ENCODE results near the gene GARRE1. TPM values are rescaled to one million over a fixed set of nuclear protein-coding genes. Genes with fewer than 3 reads are reported as not detected.

The GARRE1 gene
- total RNA-seq, 1 donor from 2014 or later, result 20.9 TPM

DNA sequence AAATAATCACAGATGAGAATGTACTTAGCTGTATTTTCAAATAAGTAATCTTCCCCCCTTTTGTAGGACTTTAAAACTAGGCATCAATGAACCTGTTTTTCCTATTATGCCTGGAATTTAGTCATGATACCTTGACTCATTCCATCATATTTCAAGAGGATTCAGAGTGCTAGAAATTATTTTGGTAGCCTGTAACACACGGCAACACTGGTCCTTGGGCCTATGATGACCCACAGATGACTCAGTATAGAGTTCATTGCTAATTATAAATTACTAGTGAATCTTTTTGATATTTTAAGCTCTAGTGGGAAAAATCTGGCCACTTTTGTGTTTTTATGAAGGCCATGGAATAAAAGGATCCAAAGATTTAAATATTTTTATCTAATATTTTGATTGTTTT is 26.0 kb upstream of the GARRE1 start:
- Histone ChIP-seq H3K4me3 (no peak overlapping the region), H3K4me1 (peaks cover 22% of the 10 kb centered on the region), H3K36me3 (peaks cover 70% of the 10 kb centered on the region), H3K27ac (replicated peaks) (no peak overlapping the region), H3K27me3 (ENCODE audit: low read depth) (no peaks in the 10 kb centered on the region), H3K9me3 (replicated peaks) (no peaks in the 10 kb centered on the region)
- intact Hi-C loops (cut with micrococcal nuclease), result loop anchor here (10.0 kb wide), 1 partner anchor 116 kb away; no protein-coding TSS in a partner anchor
- no peak for DNase-seq
- TF ChIP-seq, protein P1, sequence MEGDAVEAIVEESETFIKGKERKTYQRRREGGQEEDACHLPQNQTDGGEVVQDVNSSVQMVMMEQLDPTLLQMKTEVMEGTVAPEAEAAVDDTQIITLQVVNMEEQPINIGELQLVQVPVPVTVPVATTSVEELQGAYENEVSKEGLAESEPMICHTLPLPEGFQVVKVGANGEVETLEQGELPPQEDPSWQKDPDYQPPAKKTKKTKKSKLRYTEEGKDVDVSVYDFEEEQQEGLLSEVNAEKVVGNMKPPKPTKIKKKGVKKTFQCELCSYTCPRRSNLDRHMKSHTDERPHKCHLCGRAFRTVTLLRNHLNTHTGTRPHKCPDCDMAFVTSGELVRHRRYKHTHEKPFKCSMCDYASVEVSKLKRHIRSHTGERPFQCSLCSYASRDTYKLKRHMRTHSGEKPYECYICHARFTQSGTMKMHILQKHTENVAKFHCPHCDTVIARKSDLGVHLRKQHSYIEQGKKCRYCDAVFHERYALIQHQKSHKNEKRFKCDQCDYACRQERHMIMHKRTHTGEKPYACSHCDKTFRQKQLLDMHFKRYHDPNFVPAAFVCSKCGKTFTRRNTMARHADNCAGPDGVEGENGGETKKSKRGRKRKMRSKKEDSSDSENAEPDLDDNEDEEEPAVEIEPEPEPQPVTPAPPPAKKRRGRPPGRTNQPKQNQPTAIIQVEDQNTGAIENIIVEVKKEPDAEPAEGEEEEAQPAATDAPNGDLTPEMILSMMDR (IDR thresholded peaks at IDR 0.05; ENCODE audit: borderline replicate concordance), result no peak

DNA sequence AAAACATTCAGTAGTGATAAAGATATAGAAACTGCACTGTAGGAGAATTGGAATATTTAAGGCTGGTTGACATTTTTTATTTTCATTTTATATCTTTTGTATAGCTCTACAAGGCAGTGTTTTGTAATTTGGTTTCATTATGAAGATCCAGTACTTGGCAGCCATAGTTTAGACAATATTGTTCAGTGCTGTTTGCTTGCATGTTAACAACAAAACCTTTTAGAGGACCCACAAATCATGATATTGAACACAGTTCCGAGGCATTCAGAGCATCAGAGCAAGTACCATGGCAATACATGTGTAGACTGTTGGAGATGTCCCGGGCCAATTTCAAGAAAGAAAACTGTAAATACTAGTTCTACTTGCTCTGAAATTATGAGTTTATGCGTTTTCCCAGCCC is 25.6 kb upstream of the GARRE1 start:
- TF ChIP-seq, protein P1 (IDR thresholded peaks at IDR 0.05; ENCODE audit: borderline replicate concordance), result no peak
- Histone ChIP-seq H3K27ac (replicated peaks) (no peak overlapping the region), H3K27me3 (ENCODE audit: low read depth) (no peaks in the 10 kb centered on the region), H3K9me3 (replicated peaks) (no peaks in the 10 kb centered on the region), H3K36me3 (peaks cover 66% of the 10 kb centered on the region), H3K4me1 (peaks cover 25% of the 10 kb centered on the region), H3K4me3 (no peak overlapping the region)
- no peak for DNase-seq
- intact Hi-C loops (cut with micrococcal nuclease), result loop anchor here (10.0 kb wide), 1 partner anchor 116 kb away; no protein-coding TSS in a partner anchor

DNA sequence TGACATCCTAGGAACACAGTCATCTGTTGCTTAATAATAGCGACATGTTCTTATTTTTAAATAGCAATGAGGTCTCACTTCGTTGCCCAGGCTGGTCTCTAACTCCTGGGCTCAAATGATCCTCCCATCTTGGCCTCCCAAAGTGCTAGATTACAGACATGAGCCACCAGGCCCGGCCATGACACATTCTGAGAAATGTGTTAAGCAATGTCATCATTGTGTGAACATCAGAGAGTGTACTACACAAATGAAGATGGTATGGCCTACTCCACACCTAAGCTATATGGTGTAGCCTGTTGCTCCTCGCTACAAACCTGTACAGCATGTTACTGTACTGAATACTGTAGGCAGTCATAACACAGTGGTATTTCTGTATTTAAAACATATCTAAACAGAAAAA is 24.6 kb upstream of the GARRE1 start:
- TF ChIP-seq, protein P1 (IDR thresholded peaks at IDR 0.05; ENCODE audit: borderline replicate concordance), result no peak
- no peak overlapping the region for H3K4me3 ChIP-seq
- no peaks in the 10 kb centered on the region for H3K27me3 ChIP-seq (ENCODE audit: low read depth)
- no peak overlapping the region for H3K27ac ChIP-seq (replicated peaks)
- H3K9me3 ChIP-seq (replicated peaks), result no peaks in the 10 kb centered on the region
- intact Hi-C loops (cut with micrococcal nuclease), result loop anchor here (10.0 kb wide), 1 partner anchor 115 kb away; no protein-coding TSS in a partner anchor
- peaks cover 58% of the 10 kb centered on the region for H3K36me3 ChIP-seq
- H3K4me1 ChIP-seq, result peaks cover 25% of the 10 kb centered on the region
- DNase-seq, result no peak

DNA sequence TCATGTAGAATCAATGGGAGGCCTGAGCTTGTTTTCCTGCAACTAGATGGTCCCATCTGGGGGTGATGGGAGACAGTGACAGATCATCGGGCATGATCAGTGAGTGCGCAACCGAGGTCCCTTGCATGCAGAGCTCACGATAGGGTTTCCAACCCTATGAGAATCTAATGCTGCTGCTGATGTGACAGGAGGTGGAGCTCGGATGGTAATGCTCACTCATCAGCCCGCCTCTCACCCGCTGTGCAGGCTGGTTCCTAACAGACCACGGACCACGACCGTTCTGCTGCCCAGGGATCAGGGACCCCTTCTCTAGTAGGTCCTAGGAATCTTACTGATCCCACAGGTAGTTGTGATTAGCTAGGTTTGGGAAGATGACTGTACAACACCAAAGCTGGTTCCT is 23.5 kb upstream of the GARRE1 start:
- Histone ChIP-seq H3K27ac (replicated peaks) (no peak overlapping the region), H3K36me3 (peaks cover 47% of the 10 kb centered on the region), H3K27me3 (ENCODE audit: low read depth) (no peaks in the 10 kb centered on the region), H3K4me3 (no peak overlapping the region), H3K9me3 (replicated peaks) (no peaks in the 10 kb centered on the region), H3K4me1 (peaks cover 25% of the 10 kb centered on the region)
- DNase-seq, result no peak
- intact Hi-C loops (cut with micrococcal nuclease), result no loop called here
- TF ChIP-seq, protein P1 (IDR thresholded peaks at IDR 0.05; ENCODE audit: borderline replicate concordance), result no peak

DNA sequence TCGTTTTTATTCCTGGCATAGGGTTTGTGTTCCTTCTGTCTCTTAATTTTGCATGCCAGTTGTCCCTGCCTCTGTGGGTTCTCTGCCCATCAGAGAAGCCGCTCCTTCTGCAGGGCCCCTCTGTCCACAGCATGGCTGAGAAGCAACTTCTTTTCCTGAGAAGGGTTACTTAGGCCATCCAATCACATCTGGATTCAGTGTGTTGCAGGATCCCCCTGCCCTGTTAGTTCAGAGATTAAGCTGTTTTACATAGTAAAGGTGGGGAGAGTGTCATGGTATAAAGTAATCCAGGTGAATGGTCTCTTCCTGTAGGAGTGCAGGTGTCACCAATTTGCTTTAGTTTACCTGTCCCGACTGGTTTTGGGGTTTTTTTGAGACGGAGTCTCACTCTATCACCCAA is 22.9 kb upstream of the GARRE1 start:
- TF ChIP-seq, protein P1 (IDR thresholded peaks at IDR 0.05; ENCODE audit: borderline replicate concordance), result no peak
- Histone ChIP-seq H3K27me3 (ENCODE audit: low read depth) (no peaks in the 10 kb centered on the region), H3K36me3 (peaks cover 40% of the 10 kb centered on the region), H3K27ac (replicated peaks) (no peak overlapping the region), H3K4me3 (no peak overlapping the region), H3K9me3 (replicated peaks) (no peaks in the 10 kb centered on the region), H3K4me1 (peaks cover 25% of the 10 kb centered on the region)
- no peak for DNase-seq
- intact Hi-C loops (cut with micrococcal nuclease), result no loop called here

Data from left ventricle myocardium inferior (tissue), 1 donor.